ENCODE measurements around the gene ASB3.

Gene ASB3

GRCh38 chr2:53630026-53630606 is 156.6 kb downstream of the ASB3 start:
- H3K4me3 ChIP-seq (IDR thresholded peaks at IDR 0.05; ENCODE audit: insufficient read depth, low read depth, low read length) = no peak overlapping the region
- H2AFZ ChIP-seq (ENCODE audit: low read depth) = no peak overlapping the region
- H3K79me2 ChIP-seq (ENCODE audit: insufficient read depth, low read depth) = no peaks in the 10 kb centered on the region
- no peaks in the 10 kb centered on the region for H3K27me3 ChIP-seq (ENCODE audit: insufficient read depth, low read depth)
- no peaks in the 10 kb centered on the region for H3K36me3 ChIP-seq (ENCODE audit: insufficient read depth)
- no peak overlapping the region for H3K4me2 ChIP-seq
- H3K27ac ChIP-seq = no peak overlapping the region
- H3K4me1 ChIP-seq (ENCODE audit: low read depth, poor library complexity, severe bottlenecking) = peaks cover 10% of the 10 kb centered on the region
- H3K9ac ChIP-seq = no peak overlapping the region
- no peaks in the 10 kb centered on the region for H4K20me1 ChIP-seq (ENCODE audit: insufficient read depth)
- TF ChIP-seq CTCF (conservative IDR thresholded peaks at IDR 0.05; ENCODE audit: low read depth, low read length) = no peak

GRCh38 chr2:53629501-53629900 is 157.3 kb downstream of the ASB3 start:
- H3K79me2 ChIP-seq (ENCODE audit: insufficient read depth, low read depth) = no peaks in the 10 kb centered on the region
- no peak for TF ChIP-seq CTCF (conservative IDR thresholded peaks at IDR 0.05; ENCODE audit: low read depth, low read length)
- H2AFZ ChIP-seq (ENCODE audit: low read depth) = no peak overlapping the region
- no peak overlapping the region for H3K4me2 ChIP-seq
- H3K27me3 ChIP-seq (ENCODE audit: insufficient read depth, low read depth) = no peaks in the 10 kb centered on the region
- H3K36me3 ChIP-seq (ENCODE audit: insufficient read depth) = no peaks in the 10 kb centered on the region
- H3K9ac ChIP-seq = no peak overlapping the region
- H3K4me3 ChIP-seq (IDR thresholded peaks at IDR 0.05; ENCODE audit: insufficient read depth, low read depth, low read length) = no peak overlapping the region
- no peaks in the 10 kb centered on the region for H4K20me1 ChIP-seq (ENCODE audit: insufficient read depth)
- no peak overlapping the region for H3K27ac ChIP-seq
- peaks cover 10% of the 10 kb centered on the region for H3K4me1 ChIP-seq (ENCODE audit: low read depth, poor library complexity, severe bottlenecking)

GRCh38 chr2:53629001-53629400 is 157.8 kb downstream of the ASB3 start:
- no peaks in the 10 kb centered on the region for H3K27me3 ChIP-seq (ENCODE audit: insufficient read depth, low read depth)
- H3K4me1 ChIP-seq (ENCODE audit: low read depth, poor library complexity, severe bottlenecking) = peaks cover 10% of the 10 kb centered on the region
- no peak overlapping the region for H3K4me2 ChIP-seq
- no peak overlapping the region for H3K9ac ChIP-seq
- no peaks in the 10 kb centered on the region for H3K36me3 ChIP-seq (ENCODE audit: insufficient read depth)
- no peak overlapping the region for H3K27ac ChIP-seq
- H3K79me2 ChIP-seq (ENCODE audit: insufficient read depth, low read depth) = no peaks in the 10 kb centered on the region
- H3K4me3 ChIP-seq (IDR thresholded peaks at IDR 0.05; ENCODE audit: insufficient read depth, low read depth, low read length) = no peak overlapping the region
- H2AFZ ChIP-seq (ENCODE audit: low read depth) = no peak overlapping the region
- no peaks in the 10 kb centered on the region for H4K20me1 ChIP-seq (ENCODE audit: insufficient read depth)
- TF ChIP-seq CTCF (conservative IDR thresholded peaks at IDR 0.05; ENCODE audit: low read depth, low read length) = no peak

- Histone ChIP-seq H4K20me1 (ENCODE audit: insufficient read depth) (no peaks in the 10 kb centered on the region), H2AFZ (ENCODE audit: low read depth) (no peak overlapping the region), H3K9ac (no peak overlapping the region), H3K79me2 (ENCODE audit: insufficient read depth, low read depth) (no peaks in the 10 kb centered on the region), H3K4me3 (IDR thresholded peaks at IDR 0.05; ENCODE audit: insufficient read depth, low read depth, low read length) (no peak overlapping the region), H3K27me3 (ENCODE audit: insufficient read depth, low read depth) (no peaks in the 10 kb centered on the region), H3K4me2 (no peak overlapping the region), H3K36me3 (ENCODE audit: insufficient read depth) (no peaks in the 10 kb centered on the region), H3K4me1 (ENCODE audit: low read depth, poor library complexity, severe bottlenecking) (no peaks in the 10 kb centered on the region), H3K27ac (no peak overlapping the region)
- no peak for TF ChIP-seq CTCF (conservative IDR thresholded peaks at IDR 0.05; ENCODE audit: low read depth, low read length)
Measured at GRCh38 chr2:53622141-53622540, 164.6 kb downstream of the ASB3 start.
